H1 (cell line): Measurements from ENCODE around the gene TRAT1. TPM values are rescaled to one million over a fixed set of nuclear protein-coding genes. Genes with fewer than 3 reads are reported as not detected.

Experiments
- polyA plus RNA-seq, 7 experiments: library from polyadenylated mRNA; depleted of rRNA in 3 of 7; stranded (reverse) in 5 of 7; unstranded in 2 of 7; fragments of >200 nt in 5 of 7; fragments of 200-250 nt in 2 of 7; gene quantifications; 1 replicate in 5 of 7; 2 replicates in 1 of 7; 4 replicates in 1 of 7; pipeline versions ENCODE4 v1.2.1 to v1.2.3, GENCODE V29; 2011 to 2013; ENCODE audit warnings: missing spikeins in 2 of 7, mixed read lengths in 2 of 7
- total RNA-seq: library from RNA; stranded (reverse); fragmentation: NEBNext Ultra II Directional; extraction: Animal tissue kit (Norgen Biotek cat#: 25700); gene quantifications from 2 replicates; pipeline ENCODE4 v1.2.1, GENCODE V29; 2021

The TRAT1 gene
- total and polyA plus RNA-seq, 2 of the 8 experiments (the other 6 are each of a cell fraction or from before 2014, with no cell fraction given) = not detected

Other genes with a start within 250 kb of the TRAT1 start
- 38.0 and 39.6 TPM in 2 replicates for gene CIP2A, start 233.3 kb upstream of the TRAT1 start, total RNA-seq
- 11.2 and 11.9 TPM in 2 replicates for gene CIP2A, start 233.3 kb upstream of the TRAT1 start, polyA plus RNA-seq (2011; rRNA removed)
- 24.3 and 28.3 TPM in 2 replicates for gene DZIP3, start 233.1 kb upstream of the TRAT1 start, total RNA-seq
- 6.5 and 10.4 TPM in 2 replicates for gene DZIP3, start 233.1 kb upstream of the TRAT1 start, polyA plus RNA-seq (2011; rRNA removed)
- gene RETNLB, start 65.4 kb upstream of the TRAT1 start, total RNA-seq = not detected in 2 replicates
- not detected in 2 replicates for gene RETNLB, start 65.4 kb upstream of the TRAT1 start, polyA plus RNA-seq (2011; rRNA removed)
- gene GUCA1C, start 131.1 kb downstream of the TRAT1 start, total RNA-seq = not detected in 2 replicates
- gene GUCA1C, start 131.1 kb downstream of the TRAT1 start, polyA plus RNA-seq (2011; rRNA removed) = not detected in 2 replicates